GM12878 (cell line): ENCODE data around the gene SUGCT.

Source experiments
- CEBPZ ChIP-seq: fragments of 150-350 bp; IDR thresholded peaks from 2 replicates; pipeline ENCODE4 v1.6.1; 2016; ENCODE audit warnings: low read depth, low read length
- ETV6 ChIP-seq, 2 experiments: fragments of 450-650 bp in 1 of 2; IDR thresholded peaks in 1 of 2; conservative IDR thresholded peaks in 1 of 2; 2 replicates each; pipeline ENCODE4 v1.6.1; 2014; ENCODE audit warnings: antibody characterized with exemption in 1 of 2, borderline replicate concordance in 1 of 2, low read depth in 1 of 2, mild to moderate bottlenecking in 1 of 2, moderate library complexity in 1 of 2
- FOXK2 ChIP-seq: fragments of 450-650 bp; IDR thresholded peaks from 2 replicates; pipeline ENCODE4 v1.6.1; 2017; ENCODE audit warnings: mild to moderate bottlenecking, moderate library complexity
- NFXL1 ChIP-seq: fragments of 450-650 bp; IDR thresholded peaks from 2 replicates; pipeline ENCODE4 v1.6.1; 2017; ENCODE audit warnings: antibody characterized with exemption, mild to moderate bottlenecking, borderline replicate concordance
- NR2F1 ChIP-seq: fragments of 450-650 bp; conservative IDR thresholded peaks from 2 replicates; pipeline ENCODE4 v1.6.1; 2017; ENCODE audit warnings: mild to moderate bottlenecking
- POLR2A ChIP-seq: IDR thresholded peaks from 2 replicates; pipeline ENCODE4 v1.6.1; 2011; ENCODE audit warnings: low read depth, mild to moderate bottlenecking, low read length
- RELA ChIP-seq: fragments of 450-650 bp; IDR thresholded peaks from 2 replicates; pipeline ENCODE4 v1.8.0; 2014; ENCODE audit warnings: borderline replicate concordance; ENCODE audit not compliant: partially characterized antibody
- SUZ12 ChIP-seq: fragments of 200-600 bp; sonication (generic); IDR thresholded peaks from one replicate; pipeline ENCODE4 v1.6.1; 2018; ENCODE audit warnings: antibody characterized with exemption, mild to moderate bottlenecking; ENCODE audit not compliant: unreplicated experiment
- ZBTB4 ChIP-seq: fragments of 450-650 bp; formaldehyde crosslinking; IDR thresholded peaks from 2 replicates; pipeline ENCODE4 v1.4.0; 2022; ENCODE audit warnings: mild to moderate bottlenecking, moderate library complexity
- ZNF687 ChIP-seq: fragments of 450-650 bp; IDR thresholded peaks from 2 replicates; pipeline ENCODE4 v1.6.1; 2017; ENCODE audit warnings: mild to moderate bottlenecking, moderate library complexity
- TF ChIP-seq, protein P1 (sequence below), 3 experiments: IDR thresholded peaks in 2 of 3; conservative IDR thresholded peaks in 1 of 3; 2 replicates each; pipeline ENCODE4 v1.5.1; 2011; ENCODE audit warnings: low read depth in 3 of 3, low read length in 3 of 3, mild to moderate bottlenecking in 3 of 3, control low read depth in 2 of 3, moderate library complexity in 2 of 3, inconsistent platforms in 1 of 3, mixed read lengths in 1 of 3; ENCODE audit not compliant: control insufficient read depth in 2 of 3, insufficient read depth in 1 of 3; ENCODE audit errors: extremely low read depth in 1 of 3
- TF ChIP-seq, protein P2 (sequence below): IDR thresholded peaks from 2 replicates; pipeline ENCODE4 v1.6.1; 2011; ENCODE audit warnings: borderline replicate concordance, low read depth, mild to moderate bottlenecking, moderate library complexity, mixed read lengths, low read length; ENCODE audit not compliant: insufficient read depth; ENCODE audit errors: extremely low read length
- TF ChIP-seq, protein P3 (sequence below): fragments of 450-650 bp; IDR thresholded peaks from 2 replicates; pipeline ENCODE4 v1.6.1; 2016; ENCODE audit warnings: mild to moderate bottlenecking, moderate library complexity, borderline replicate concordance

GRCh38 chr7:40506158-40506557 is 371.4 kb downstream of the SUGCT start:
- no peak for TF ChIP-seq ETV6 (conservative IDR thresholded peaks at IDR 0.05 in 1 of 2, IDR thresholded peaks at IDR 0.05 in 1 of 2; ENCODE audit: borderline replicate concordance in 1 of 2, low read depth in 1 of 2)
- TF ChIP-seq, protein P1, sequence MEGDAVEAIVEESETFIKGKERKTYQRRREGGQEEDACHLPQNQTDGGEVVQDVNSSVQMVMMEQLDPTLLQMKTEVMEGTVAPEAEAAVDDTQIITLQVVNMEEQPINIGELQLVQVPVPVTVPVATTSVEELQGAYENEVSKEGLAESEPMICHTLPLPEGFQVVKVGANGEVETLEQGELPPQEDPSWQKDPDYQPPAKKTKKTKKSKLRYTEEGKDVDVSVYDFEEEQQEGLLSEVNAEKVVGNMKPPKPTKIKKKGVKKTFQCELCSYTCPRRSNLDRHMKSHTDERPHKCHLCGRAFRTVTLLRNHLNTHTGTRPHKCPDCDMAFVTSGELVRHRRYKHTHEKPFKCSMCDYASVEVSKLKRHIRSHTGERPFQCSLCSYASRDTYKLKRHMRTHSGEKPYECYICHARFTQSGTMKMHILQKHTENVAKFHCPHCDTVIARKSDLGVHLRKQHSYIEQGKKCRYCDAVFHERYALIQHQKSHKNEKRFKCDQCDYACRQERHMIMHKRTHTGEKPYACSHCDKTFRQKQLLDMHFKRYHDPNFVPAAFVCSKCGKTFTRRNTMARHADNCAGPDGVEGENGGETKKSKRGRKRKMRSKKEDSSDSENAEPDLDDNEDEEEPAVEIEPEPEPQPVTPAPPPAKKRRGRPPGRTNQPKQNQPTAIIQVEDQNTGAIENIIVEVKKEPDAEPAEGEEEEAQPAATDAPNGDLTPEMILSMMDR (IDR thresholded peaks at IDR 0.05 in 2 of 3, conservative IDR thresholded peaks at IDR 0.05 in 1 of 3; ENCODE audit: control insufficient read depth in 2 of 3, extremely low read depth in 1 of 3, insufficient read depth in 1 of 3, low read depth in 3 of 3, low read length in 3 of 3), result no peak
- no peak for TF ChIP-seq RELA
- TF ChIP-seq SUZ12, result no peak
- TF ChIP-seq, protein P2, sequence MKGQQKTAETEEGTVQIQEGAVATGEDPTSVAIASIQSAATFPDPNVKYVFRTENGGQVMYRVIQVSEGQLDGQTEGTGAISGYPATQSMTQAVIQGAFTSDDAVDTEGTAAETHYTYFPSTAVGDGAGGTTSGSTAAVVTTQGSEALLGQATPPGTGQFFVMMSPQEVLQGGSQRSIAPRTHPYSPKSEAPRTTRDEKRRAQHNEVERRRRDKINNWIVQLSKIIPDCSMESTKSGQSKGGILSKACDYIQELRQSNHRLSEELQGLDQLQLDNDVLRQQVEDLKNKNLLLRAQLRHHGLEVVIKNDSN, result no peak
- TF ChIP-seq, protein P3, sequence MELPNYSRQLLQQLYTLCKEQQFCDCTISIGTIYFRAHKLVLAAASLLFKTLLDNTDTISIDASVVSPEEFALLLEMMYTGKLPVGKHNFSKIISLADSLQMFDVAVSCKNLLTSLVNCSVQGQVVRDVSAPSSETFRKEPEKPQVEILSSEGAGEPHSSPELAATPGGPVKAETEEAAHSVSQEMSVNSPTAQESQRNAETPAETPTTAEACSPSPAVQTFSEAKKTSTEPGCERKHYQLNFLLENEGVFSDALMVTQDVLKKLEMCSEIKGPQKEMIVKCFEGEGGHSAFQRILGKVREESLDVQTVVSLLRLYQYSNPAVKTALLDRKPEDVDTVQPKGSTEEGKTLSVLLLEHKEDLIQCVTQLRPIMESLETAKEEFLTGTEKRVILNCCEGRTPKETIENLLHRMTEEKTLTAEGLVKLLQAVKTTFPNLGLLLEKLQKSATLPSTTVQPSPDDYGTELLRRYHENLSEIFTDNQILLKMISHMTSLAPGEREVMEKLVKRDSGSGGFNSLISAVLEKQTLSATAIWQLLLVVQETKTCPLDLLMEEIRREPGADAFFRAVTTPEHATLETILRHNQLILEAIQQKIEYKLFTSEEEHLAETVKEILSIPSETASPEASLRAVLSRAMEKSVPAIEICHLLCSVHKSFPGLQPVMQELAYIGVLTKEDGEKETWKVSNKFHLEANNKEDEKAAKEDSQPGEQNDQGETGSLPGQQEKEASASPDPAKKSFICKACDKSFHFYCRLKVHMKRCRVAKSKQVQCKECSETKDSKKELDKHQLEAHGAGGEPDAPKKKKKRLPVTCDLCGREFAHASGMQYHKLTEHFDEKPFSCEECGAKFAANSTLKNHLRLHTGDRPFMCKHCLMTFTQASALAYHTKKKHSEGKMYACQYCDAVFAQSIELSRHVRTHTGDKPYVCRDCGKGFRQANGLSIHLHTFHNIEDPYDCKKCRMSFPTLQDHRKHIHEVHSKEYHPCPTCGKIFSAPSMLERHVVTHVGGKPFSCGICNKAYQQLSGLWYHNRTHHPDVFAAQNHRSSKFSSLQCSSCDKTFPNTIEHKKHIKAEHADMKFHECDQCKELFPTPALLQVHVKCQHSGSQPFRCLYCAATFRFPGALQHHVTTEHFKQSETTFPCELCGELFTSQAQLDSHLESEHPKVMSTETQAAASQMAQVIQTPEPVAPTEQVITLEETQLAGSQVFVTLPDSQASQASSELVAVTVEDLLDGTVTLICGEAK, result no peak
- no peak for TF ChIP-seq FOXK2
- TF ChIP-seq ZBTB4 (CRISPR knock-in tag), result no peak
- no peak for TF ChIP-seq NFXL1
- TF ChIP-seq NR2F1, result no peak
- no peak for TF ChIP-seq CEBPZ
- no peak for TF ChIP-seq ZNF687
- no peak for TF ChIP-seq POLR2A
